ENCODE measurements around the gene PSMB5.
"Not testable (repeated sequence)": the region's sequence is repeated elsewhere in the genome, so short reads cannot be mapped to it uniquely, and the experiment has no call there.

The PSMB5 gene

DNA sequence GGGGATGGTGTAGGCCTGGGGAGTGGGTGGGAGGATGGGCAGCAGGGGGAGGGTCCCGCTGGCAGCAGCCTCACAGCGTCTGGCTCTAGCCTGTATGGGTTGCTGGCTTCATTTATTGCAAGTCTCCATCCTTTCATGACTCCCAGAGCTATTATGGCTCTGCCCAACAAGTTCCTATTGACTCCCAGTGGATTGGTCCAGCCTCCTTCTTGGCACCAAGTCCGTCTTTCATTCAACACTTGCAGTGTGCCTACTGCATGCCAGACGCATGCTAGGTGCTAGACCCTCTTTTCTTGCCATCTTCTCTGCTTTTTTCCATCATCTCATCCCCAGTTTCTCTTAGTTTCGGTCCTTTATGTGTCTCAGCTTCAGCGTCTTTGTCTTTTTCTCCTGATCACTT lies 8.4 kb upstream of the PSMB5 start:
- no peak for FAIRE-seq

DNA sequence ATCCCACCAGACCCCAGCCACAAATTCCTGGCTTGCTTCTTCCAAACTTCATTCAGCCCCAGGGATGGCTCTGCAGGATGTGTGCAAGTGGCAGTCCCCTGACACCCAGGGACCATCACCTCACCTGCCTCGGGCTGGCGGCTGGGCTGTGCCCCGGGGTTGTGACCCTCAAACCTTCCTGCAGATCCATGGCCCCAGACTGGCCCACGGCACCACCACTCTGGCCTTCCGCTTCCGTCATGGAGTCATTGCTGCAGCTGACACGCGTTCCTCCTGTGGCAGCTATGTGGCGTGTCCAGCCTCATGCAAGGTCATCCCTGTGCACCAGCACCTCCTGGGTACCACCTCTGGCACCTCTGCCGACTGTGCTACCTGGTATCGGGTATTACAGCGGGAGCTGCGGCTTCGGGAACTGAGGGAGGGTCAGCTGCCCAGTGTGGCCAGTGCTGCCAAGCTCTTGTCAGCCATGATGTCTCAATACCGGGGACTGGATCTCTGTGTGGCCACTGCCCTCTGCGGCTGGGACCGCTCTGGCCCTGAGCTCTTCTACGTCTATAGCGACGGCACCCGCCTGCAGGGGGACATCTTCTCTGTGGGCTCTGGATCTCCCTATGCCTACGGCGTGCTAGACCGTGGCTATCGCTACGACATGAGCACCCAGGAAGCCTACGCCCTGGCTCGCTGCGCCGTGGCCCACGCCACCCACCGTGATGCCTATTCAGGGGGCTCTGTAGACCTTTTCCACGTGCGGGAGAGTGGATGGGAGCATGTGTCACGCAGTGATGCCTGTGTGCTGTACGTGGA lies 7.7 kb upstream of the PSMB5 start, which contains the start of gene PSMB11:
PSMB11 (plus strand) TSS at position 51 of the 804 bp plus-strand sequence; CDS start at position 65, 14 bp downstream.
- no peak for FAIRE-seq

DNA sequence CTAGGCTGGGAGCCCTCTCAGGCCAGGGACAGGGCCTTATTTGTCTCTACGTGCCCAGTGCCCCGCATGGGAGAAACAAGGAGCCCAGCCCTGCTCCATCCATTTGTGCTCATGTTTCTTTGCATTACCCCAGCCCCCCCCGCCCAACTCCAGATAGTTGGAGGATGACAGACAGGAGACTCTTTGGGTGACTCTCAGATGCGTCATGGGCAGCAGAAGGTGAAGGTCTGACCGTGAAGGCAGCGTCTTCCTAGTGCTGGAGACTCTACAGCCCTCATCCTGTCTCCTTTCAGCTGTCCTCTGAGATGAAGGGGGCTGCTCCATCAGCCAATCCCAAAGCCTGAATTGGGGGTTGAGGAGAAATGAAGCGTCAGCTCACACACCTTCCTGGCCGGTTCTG lies 7.0 kb upstream of the PSMB5 start:
- no peak for FAIRE-seq

DNA sequence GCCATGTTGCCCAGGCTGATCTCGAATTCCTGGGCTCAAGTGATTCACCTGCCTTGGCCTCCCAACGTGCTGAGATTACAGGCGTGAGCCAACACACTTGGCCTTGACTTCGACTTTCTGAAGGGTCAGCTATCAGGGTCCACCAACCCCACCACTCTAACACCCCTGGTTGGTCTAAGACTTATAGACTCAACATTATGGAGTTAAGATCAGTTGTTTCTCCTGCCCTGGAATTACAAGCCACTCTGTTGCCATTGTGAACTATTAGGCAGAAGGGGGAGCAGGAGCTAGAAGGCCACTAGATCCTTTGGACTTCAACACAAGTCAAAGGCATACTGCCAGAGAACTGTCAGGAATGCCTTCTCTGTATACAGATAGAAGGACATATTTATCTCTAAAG lies 5.4 kb upstream of the PSMB5 start:
- no peak for FAIRE-seq

DNA sequence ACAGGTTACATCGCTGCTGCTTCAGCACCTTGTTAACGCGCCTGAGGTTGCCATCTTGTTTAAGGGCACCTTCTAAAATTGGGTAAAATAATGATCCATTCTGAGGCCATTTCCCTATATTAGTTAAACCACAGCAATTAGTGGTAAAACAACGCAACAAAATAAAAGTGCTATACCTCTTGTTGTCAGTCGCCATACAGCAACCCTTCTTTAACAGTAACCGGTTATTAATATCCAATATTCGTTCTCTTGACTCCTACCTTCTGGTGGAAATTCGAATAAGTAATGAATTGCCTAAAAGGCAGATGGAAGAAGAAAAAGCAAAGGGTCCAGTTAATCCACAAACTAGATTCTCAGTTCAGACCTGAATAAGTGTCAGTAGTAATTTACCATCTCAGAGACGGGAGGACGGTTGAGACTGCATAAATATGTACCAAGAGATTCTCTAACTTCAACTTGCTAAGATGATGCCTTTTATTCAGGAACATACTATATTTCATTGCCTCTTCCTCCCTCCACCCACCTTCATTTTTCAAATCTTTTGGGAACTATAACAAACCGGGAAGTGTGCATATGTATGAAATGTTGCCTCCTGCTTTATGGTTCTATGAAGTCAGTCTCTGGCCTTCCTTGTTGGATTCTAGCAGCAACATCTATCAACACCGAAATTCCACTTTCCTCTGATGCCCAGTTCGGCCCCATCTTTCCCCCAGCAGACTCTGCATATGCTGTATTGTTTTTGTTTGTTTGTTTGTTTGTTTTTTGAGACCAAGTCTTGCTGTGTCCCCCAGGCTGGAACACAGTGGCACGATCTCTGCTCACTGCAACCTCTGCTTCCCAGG lies 824 bp upstream of the PSMB5 start:
- FAIRE-seq = no peak

DNA sequence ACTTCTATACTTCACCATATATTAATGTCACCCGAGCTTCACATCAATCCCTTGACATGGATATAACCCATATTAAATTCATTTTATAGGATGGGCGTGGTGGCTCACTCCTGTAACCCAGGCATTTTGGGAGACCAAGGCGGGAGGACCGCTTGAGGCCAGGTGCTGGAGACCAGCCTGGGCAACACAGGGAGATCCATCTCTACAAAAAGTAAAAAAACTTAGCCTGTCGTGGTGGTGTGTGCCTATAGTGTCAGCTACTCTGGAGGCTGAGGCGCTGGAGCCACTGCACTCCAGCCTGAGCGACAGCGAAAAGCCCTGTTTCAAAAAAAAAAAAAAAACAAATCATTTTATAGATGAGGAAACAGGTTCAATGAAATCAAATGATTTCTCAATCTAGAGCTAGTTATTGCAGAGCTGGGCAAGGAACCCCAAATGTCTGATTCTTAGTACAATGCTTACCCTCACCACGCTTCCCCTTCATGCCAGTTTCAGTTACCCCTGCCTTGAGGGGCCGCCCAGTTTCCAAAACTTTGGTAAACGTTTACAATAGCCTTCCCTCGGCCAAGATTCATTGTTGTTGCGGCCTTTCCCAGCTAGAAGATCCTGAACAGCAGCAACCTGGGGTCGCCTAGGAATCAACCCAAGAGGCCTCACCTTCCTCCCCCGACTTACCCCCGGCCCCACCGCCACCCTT lies 751 bp downstream of the PSMB5 start:
- no peak for FAIRE-seq

DNA sequence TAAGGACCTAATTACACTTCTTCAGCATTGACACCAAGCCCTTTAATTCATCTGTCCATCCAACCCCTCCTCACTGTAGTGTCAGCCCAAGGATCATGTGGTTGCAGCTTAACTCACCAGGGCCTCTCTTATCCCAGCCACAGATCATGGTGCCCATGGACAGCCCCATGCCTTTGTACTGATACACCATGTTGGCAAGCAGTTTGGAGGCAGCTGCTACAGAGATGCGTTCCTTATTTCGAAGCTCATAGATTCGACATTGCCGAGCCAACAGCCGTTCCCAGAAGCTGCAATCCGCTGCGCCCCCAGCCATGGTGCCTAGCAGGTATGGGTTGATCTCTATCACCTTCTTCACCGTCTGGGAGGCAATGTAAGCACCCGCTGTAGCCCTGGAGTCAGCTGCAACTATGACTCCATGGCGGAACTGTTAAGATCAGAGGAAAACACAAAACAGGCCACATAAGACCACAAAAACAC lies 1.4 kb downstream of the PSMB5 start:
- FAIRE-seq = no peak

DNA sequence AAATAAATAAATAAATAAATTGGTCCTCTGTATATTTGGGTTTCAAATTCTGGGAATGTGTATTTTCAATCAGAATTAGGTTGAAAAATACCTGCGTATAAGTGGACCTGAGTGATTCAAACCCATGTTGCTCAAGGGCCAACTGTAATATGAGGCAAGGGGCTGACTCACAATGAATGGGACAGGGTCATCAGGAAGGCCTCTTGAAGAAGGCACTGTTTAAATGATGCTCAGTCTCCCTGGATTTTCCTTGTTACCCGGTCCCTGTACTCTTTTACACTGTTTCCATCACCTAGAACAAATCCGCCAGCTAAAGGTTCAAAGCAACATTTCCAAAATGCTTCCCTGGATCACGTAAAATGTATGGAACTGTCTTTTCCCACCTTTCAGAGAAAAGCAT lies 3.8 kb downstream of the PSMB5 start:
- no peak for FAIRE-seq

DNA sequence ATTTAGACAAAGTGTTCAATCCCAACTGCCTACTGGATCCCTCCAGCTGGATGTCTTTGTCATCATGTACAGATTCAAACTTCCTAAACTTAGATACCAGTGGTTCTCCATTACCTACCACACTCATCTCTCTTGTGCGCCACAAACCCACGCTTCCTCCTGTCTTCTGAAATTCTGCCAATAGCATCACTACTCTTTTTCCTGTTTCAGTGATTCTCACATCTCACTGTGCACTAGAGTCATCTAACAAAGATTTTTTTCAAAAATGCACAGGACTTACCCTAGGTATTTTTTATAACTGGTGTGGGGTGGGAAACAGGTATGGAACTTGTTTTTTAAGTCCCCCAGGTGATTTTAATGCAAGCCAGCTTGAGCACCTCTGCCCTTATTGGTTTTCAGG lies 5.9 kb downstream of the PSMB5 start:
- FAIRE-seq = no peak

DNA sequence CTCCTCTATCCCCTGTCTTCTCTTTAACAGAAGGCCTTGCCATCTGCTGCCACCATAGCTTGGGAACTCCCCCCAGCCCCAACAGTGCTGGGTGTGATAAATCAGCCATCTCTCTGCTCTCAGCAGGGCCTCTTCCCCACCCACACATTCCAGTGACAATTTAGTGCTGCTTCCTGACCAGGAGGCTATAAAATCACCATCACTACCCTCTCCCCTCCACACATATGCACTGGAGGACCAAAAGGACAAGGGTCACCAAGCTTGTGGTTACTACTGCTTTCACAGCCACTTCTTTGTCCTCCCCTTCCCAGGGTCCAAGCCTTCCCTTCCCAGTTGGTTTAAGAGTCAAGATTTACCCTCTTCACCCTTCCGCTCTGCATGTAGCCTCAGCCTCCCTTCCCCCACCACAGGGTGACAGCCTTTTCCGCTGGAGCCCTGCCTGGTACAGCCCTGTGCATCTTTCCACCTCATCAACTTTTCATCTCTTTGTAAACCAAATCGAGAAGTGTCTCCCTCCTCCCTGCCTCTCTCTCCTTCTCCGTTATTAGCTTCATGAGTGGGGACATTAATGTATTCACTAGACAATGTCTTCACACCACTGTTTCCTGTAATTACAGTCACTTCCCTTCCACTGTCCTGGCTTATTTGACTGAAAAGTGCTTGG lies 9.4 kb downstream of the PSMB5 start:
- no peak for FAIRE-seq

DNA sequence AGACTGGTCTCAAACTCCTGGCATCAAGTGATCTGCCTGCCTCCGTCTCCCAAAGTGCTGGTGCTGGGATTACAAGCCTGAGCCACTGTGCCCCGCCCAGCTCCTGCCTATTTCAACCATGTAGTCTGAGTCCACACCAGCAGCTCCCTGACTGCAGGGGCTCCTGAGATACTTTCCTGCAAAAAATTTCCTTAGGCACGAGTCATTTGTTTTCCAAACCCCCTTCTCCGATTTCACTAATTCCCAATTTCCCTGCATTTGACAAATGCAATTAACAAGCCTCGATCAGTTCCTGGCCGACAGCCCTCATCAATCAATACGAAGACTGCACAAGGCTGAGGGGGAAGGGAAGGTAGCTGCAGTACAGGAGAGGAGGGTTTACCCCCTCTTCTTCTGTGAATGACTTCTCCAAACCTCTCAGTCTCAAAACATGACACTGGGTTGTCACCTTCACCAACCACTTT lies 10.1 kb downstream of the PSMB5 start:
- FAIRE-seq = no peak

DNA sequence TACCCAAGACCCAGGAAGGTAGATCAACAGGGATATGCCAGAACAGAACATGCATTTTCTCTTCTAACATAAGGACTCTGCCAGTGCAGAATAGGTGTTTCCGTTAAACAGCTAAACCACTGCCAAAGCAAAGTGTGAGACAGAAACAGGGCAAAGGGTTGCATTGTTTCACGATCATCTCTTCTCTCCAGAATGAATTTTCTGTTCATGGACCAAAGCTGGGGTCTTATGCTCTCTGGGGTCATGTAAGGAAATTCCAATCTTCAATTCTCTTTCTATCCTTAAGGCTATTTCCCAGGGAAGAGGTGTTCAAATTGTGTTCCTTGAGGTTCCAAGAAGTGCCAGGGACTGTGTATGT lies 10.9 kb downstream of the PSMB5 start:
- no peak for FAIRE-seq

DNA sequence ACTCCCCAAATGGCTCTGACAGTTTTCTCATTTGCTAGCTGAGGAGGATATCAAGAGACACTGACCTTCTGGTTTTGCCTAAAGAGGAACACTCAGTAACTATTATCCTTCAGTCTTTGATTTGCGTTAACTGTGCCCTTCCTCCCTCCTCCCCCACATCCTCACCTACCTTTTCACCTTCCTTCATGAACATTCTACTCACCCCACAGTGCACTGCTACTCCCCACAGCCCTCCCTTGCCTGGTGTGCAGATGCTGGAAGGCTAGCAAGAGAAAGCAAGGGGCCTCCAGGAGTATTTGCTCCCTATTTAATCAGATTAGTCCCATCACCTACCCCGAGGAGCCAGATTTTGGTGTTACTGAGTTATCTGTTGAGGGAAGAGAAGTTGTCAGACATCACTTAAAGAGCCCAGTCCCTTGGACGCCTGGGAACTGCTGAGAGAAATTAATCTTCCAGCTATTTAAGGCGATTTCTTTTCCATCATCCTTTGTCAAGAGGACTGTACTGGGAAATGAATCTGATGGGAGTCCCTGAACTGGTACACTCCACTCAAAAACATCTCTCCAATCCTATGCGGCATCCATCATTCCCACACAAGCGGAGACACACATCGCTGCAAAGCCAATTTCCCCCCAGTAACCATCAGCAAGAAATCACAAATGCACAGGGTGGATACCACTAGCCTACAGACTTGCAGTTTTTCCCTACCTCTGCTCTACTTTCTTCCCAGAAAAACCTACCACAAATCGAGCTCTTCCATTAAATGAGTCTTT lies 11.5 kb downstream of the PSMB5 start:
- FAIRE-seq = no peak

DNA sequence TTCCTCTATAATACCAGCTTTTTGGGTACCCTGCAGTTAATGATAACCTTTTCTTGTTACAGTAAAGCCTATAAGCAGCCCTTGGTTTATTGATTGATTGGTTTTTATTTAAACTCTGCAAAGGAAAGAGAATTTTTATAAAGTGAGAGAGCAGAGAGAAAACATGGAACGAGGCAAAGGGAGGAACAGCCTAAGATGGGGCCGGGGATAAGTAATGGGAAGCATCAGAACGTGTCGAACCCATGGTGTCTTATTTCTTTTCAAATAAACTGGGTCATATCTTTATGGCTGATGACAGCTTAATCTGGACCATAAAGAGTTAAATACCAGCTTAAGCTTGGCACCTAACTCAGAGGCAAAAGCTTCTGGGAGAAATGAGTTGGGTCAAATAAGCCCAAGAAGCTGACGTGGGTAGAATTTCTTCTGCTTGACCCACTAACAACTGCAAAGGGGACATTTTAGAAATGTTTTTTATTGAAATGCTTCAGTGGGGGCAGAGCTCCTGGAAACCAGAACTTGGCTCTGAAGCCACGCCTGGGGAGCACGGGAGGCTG lies 12.7 kb downstream of the PSMB5 start:
- no peak for FAIRE-seq

DNA sequence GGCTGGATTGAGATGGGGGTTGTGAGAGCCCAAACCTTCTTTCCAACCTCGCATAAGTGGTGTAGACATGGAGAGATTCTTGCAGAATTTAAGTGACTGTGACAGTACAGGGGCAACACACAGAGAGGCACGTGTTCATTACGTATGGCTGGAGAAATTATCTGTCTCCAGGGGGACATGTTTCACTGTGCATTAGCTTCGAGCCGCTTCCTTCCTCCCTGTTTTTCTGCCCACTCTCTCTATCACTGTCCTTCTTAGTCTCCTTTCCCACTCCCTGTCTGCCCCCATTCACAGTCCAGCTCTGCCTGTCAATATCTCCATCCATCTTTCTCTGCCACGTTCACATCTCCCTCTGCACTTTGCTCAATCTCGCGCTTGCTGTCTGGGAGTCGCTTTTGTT lies 13.3 kb downstream of the PSMB5 start:
- no peak for FAIRE-seq

DNA sequence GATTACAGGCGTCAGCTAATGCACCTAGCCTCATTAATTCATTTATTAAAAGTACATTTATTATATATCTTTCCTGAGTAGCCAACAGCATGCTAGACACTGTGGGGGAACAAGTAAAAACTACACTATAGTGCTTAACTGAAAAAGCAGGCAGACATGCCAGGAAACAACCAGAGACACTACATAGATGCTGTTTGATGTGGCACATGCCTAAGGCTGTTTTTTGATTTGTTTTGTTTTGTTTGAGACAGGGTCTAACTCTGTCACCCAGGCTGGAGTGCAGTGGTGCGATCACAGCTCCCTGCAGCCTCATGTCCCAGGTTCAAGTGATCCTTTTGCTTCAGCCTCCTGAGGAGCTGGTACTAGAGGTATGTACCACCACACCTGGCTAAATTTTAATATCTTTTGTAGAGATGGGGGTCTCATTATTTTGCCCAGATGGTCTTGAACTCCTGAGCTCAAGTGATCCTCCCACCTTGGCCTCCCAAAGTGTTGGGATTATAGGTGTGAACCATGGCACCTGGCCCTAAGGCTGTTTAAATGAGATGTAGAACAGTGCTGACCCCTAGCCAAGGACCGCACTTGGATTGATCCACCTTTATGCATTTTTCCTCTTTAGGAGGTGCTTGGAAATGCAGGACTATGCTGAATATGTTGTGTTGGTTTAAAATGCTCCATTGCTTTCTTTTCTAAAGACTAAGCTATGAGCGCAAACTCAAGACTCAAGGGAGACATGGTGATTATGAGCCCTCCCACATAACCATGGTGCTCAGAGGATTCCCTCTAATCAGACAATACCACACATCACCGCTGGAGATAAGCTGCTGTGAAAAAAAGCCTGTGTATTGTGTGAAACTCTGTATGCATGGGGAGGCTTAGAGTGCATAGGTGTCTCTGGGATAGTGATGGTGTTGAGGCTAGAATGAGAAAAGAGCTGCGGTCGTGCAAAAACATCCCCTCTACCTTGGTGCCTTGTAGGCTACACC lies 14.3 kb downstream of the PSMB5 start:
- no peak for FAIRE-seq

DNA sequence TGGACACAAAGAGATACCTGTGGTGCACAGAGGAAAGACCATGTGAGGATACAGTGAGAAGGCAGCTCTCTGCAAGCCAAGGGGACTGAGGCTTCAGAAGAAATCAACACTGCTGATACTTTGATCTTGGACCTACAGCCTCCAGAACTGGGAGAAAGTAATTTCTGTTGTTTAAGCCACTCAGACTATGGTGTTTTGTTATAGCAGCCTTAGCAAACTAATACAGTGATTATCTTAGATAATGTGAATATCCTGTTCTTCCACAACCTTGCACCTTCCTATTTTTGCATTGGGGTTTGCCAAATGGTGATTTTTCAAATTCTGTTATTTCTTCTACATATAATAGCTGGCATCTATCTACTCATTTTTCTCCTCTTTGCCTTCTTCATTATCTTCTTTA lies 16.6 kb downstream of the PSMB5 start:
- no peak for FAIRE-seq

DNA sequence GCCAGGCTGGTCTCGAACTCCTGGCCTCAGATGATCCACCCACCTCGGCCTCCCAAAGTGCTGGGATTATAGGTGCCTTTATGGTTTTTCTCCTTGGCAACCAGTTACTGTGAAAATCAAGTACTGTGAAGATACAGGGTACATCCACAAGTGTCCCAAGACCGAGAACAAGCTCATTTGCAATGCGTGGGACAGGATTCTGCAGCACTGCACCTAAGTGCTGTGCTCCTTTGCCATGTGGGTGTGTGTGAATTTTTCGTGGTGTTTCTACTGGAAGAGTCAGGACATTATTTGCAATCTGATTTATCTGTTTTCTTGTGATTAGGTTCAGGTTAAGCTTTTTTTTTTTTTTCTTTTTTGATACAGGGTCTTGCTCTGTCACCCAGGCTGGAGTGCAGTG lies 17.6 kb downstream of the PSMB5 start:
- FAIRE-seq = no peak

DNA sequence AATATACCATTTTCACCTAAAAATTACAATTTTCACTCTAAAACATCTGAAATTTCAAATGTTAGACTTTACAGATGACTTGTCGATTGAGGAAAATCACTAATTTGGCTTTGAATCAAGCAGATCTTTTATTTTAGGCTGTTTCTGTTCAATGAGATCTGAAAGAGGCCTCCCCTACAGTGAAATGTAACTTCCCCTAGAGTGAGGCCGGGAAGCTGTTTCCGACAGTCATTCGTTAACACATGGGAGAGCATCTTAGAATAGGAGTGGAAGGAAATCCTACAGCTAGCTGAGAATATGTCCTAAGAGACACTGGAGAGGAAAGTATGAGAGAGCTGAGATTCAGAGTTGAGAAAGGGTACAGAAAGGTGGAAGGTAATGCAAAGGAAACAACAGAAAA lies 19.1 kb downstream of the PSMB5 start:
- no peak for FAIRE-seq

DNA sequence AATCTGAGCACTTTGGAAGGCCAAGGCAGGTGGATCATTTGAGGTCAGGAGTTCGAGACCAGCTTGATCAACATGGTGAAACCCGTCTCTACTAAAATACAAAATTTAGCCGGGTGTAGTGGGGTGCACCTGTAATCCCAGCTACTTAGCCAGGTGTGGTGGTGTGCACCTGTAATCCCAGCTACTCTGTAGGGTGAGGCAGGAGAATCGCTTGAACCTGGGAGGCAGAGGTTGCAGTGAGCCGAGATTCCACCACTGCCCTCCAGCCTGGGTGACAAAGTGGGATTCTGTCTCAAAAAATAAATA lies 21.0 kb downstream of the PSMB5 start:
- not testable (repeated sequence) for FAIRE-seq

All from G401.6 (cell line).